Loucy (cell line): Measurements from ENCODE around the gene ATRIP.

Experiments used
- EZH2phosphoT487 ChIP-seq: fragments of 200-600 bp; IDR thresholded peaks from 2 replicates; pipeline ENCODE4 v1.6.1; 2018; ENCODE audit warnings: antibody characterized with exemption, mild to moderate bottlenecking, moderate library complexity, borderline replicate concordance
- TF ChIP-seq, protein P1 (sequence below): fragments of 200-600 bp; sonication (generic); conservative IDR thresholded peaks from 2 replicates; pipeline ENCODE4 v1.5.1; 2014; ENCODE audit warnings: mild to moderate bottlenecking, antibody characterized with exemption, low read length

GRCh38 chr3:48417529-48418108, 28.9 kb upstream of the ATRIP start:
- TF ChIP-seq, protein P1, sequence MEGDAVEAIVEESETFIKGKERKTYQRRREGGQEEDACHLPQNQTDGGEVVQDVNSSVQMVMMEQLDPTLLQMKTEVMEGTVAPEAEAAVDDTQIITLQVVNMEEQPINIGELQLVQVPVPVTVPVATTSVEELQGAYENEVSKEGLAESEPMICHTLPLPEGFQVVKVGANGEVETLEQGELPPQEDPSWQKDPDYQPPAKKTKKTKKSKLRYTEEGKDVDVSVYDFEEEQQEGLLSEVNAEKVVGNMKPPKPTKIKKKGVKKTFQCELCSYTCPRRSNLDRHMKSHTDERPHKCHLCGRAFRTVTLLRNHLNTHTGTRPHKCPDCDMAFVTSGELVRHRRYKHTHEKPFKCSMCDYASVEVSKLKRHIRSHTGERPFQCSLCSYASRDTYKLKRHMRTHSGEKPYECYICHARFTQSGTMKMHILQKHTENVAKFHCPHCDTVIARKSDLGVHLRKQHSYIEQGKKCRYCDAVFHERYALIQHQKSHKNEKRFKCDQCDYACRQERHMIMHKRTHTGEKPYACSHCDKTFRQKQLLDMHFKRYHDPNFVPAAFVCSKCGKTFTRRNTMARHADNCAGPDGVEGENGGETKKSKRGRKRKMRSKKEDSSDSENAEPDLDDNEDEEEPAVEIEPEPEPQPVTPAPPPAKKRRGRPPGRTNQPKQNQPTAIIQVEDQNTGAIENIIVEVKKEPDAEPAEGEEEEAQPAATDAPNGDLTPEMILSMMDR = no peak
- TF ChIP-seq EZH2phosphoT487 = no peak
